Breast epithelium (tissue), 4 donors: Measurements from ENCODE around the gene NBDY. TPM values are rescaled to one million over a fixed set of nuclear protein-coding genes. Genes with fewer than 3 reads are reported as not detected.
A peak's percentile ranks its signal among the peaks of the same experiment; 100 is the strongest.

ENCODE experiments used
- DNase-seq, 2 donors: peaks; one replicate each; pipeline ENCODE4 v3.0.0-alpha.2; 2019; ENCODE audit warnings: low spot score in 2 of 2
- H3K27ac ChIP-seq, 2 donors: fragments of 200-600 bp; sonication (generic) in 1 of 2; one replicate each; pipeline ENCODE4 v1.5.1; 2016 to 2019; ENCODE audit warnings: mild to moderate bottlenecking in 1 of 2
- H3K27me3 ChIP-seq, 2 donors: fragments of 200-600 bp; sonication (generic) in 1 of 2; one replicate each; pipeline versions ENCODE4 v1.5.1 to v1.6.0; 2017 to 2019; ENCODE audit warnings: control low read depth in 1 of 2, mild to moderate bottlenecking in 1 of 2
- H3K36me3 ChIP-seq: fragments of 200-600 bp; one replicate; pipeline ENCODE4 v1.5.1; 2019
- H3K4me1 ChIP-seq, 2 donors: fragments of 200-600 bp; sonication (generic); one replicate each; pipeline ENCODE4 v1.5.1; 2016 to 2019; ENCODE audit warnings: control low read depth in 1 of 2
- H3K4me3 ChIP-seq, 3 donors: fragments of 200-600 bp; sonication (generic); 1 replicate in 2 of 3; 2 replicates in 1 of 3; pipeline ENCODE4 v1.5.1; 2016 to 2019; ENCODE audit warnings: mild to moderate bottlenecking in 3 of 3, moderate library complexity in 2 of 3
- H3K9me3 ChIP-seq, 2 donors: fragments of 200-600 bp; sonication (generic) in 1 of 2; one replicate each; pipeline ENCODE4 v1.5.1; 2016 to 2019; ENCODE audit warnings: control low read depth in 1 of 2
- CTCF ChIP-seq, 3 donors: fragments of 450-650 bp; IDR thresholded peaks; one replicate each; pipeline ENCODE4 v1.5.1; 2016 to 2017; ENCODE audit warnings: antibody characterized with exemption in 3 of 3, mild to moderate bottlenecking in 3 of 3, moderate library complexity in 3 of 3
- POLR2A ChIP-seq: fragments of 450-650 bp; IDR thresholded peaks from one replicate; pipeline ENCODE4 v1.6.1; 2016; ENCODE audit warnings: antibody characterized with exemption, mild to moderate bottlenecking, moderate library complexity
- POLR2AphosphoS5 ChIP-seq, 3 donors: sonication (generic); formaldehyde crosslinking; IDR thresholded peaks; one replicate each; pipeline ENCODE4 v1.6.1; 2017; ENCODE audit warnings: antibody characterized with exemption in 3 of 3
- intact Hi-C: fragments of 100-400 bp; cut with DNase I; formaldehyde crosslinking; loops from one replicate; pipeline ENCODE4 v1.15.1; 2023; ENCODE audit warnings: low total_unique reads
- total RNA-seq, 3 donors: library from RNA; depleted of rRNA; stranded (reverse); fragments of >200 nt; gene quantifications; one replicate each; pipeline ENCODE4 v1.1.0, GENCODE V29; 2016

NBDY gene
- total RNA-seq, 3 donors from 2014 or later: 6.6 to 15.7 (median 14.5) TPM

- no peaks in the 10 kb centered on the region for H3K9me3 ChIP-seq
- H3K27ac ChIP-seq: peak overlapping the region in 1 of 2 donors; percentile 77
- intact Hi-C loops: no loop called here
- no peaks in the 10 kb centered on the region for H3K4me1 ChIP-seq
- no peak overlapping the region for H3K4me3 ChIP-seq
- no peak for TF ChIP-seq POLR2AphosphoS5 (IDR thresholded peaks at IDR 0.05)
- no peak for TF ChIP-seq CTCF (IDR thresholded peaks at IDR 0.05)
- no peak for TF ChIP-seq POLR2A
- H3K36me3 ChIP-seq: no peaks in the 10 kb centered on the region
- no peak for DNase-seq
- no peaks in the 10 kb centered on the region for H3K27me3 ChIP-seq
These were observed 53.3 kb downstream of the NBDY start for GRCh38 chrX:56782352-56782751.

DNA sequence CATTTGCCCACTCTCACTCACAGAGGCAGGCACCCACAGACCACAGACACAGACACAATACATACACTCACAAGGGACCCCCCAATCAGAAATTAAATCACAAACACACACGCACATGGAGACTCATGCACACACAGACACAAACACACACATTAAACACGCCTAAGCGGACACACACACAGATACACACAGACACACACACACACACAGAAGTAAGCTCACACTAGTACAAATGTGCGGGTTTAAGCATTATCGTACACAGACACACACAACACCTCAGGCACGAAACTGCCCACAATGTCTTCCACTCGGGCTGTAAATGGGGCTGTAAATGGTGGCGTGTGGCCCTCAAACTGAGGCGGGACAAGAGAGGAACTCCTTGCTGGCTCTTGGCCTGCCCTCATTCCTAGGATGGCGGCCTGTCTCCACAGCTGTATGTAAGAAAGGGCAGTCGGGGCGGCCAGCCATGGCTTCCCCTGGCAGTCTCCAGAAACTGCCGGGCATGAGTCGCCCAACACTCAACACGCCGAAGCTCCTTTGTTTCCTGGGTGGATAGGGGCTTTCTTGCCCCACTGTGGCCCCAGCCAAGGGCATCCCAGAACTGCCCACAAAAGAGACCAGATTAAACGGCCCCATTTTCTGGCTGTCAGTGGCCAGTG lies 53.9 kb downstream of the NBDY start:
- Histone ChIP-seq H3K36me3 (no peaks in the 10 kb centered on the region), H3K27me3 (no peaks in the 10 kb centered on the region), H3K4me3 (peak overlapping the region in 2 of 3 donors; percentile 44 to 55), H3K4me1 (no peaks in the 10 kb centered on the region), H3K27ac (peak overlapping the region; percentile 77 to 78), H3K9me3 (no peaks in the 10 kb centered on the region)
- intact Hi-C loops: no loop called here
- TF ChIP-seq POLR2AphosphoS5 (IDR thresholded peaks at IDR 0.05) (no peak), CTCF (IDR thresholded peaks at IDR 0.05) (no peak)
- DNase-seq: no peak

DNA sequence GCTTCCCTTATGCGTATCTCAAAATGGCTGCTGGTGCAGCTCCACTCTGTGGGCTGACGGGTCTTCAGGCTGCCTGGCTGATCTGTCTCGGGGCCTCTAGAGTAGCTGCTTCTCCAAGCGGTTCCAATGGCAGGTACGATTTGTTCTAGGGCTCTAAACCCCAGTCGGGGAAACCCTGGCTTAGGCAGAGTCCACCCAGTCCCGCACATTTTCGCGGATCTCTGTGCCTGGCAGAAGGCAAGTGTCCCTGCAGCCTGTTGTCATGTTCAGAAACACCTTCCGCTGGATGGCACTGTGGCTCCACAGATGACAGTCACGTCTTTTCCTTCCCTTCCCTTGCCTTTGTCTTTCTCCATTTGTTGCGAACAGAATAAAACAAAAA lies 54.4 kb downstream of the NBDY start:
- peak in 1 of 3 donors; percentile 18 for TF ChIP-seq POLR2AphosphoS5 (IDR thresholded peaks at IDR 0.05)
- peak in 1 of 3 donors; percentile 60 for TF ChIP-seq CTCF (IDR thresholded peaks at IDR 0.05)
- TF ChIP-seq POLR2A: no peak
- Histone ChIP-seq H3K27me3 (no peaks in the 10 kb centered on the region), H3K4me1 (no peaks in the 10 kb centered on the region), H3K9me3 (no peaks in the 10 kb centered on the region), H3K27ac (peak overlapping the region; percentile 77 to 78), H3K4me3 (peak overlapping the region in 2 of 3 donors; percentile 44 to 55), H3K36me3 (no peaks in the 10 kb centered on the region)
- peak in 1 of 2 donors; percentile 78 for DNase-seq
- intact Hi-C loops: no loop called here

DNA sequence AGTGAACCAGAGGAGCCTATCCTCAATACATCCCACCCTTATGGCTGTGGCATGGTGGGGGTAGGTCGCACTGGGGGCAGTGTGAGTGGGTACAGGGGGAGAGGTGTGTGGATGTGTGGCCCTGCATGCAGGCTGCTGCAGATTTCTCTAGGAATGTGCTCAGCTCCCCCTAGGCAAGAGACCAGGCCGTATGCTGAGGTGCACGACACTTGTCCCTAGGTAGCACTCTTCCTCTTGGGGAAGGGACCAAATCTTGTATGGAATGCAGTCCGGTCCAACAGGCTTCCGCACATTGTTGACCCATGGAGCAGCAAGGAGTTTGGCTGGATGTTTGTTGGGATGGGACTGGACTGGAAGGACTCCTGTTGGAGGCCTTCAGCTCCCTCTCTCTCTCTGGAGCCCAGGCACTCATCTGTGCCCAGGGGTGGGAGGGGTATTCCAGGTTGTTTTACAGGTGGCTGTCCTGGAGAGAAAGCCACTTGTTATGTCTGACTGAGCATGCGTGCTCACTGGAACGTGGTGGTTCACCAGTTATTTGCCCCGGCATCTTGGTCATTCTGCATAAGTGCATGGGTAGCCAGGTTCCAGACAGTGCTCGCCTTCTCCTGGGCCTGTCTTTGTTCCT lies 55.1 kb downstream of the NBDY start:
- Histone ChIP-seq H3K4me1 (no peaks in the 10 kb centered on the region), H3K9me3 (no peaks in the 10 kb centered on the region), H3K27ac (no peak overlapping the region), H3K36me3 (no peaks in the 10 kb centered on the region), H3K27me3 (no peaks in the 10 kb centered on the region), H3K4me3 (peak overlapping the region in 1 of 3 donors; percentile 44)
- intact Hi-C loops: no loop called here
- DNase-seq: no peak
- TF ChIP-seq POLR2A (no peak), CTCF (IDR thresholded peaks at IDR 0.05) (no peak), POLR2AphosphoS5 (IDR thresholded peaks at IDR 0.05) (no peak)

GRCh38 chrX:56784666-56785065 lies 55.6 kb downstream of the NBDY start:
- peak in 1 of 2 donors; percentile 7 for DNase-seq
- intact Hi-C loops: no loop called here

More at GRCh38 chrX:56784666-56785065, 55.6 kb downstream of the NBDY start:
- Histone ChIP-seq H3K4me3 (no peak overlapping the region), H3K27ac (no peak overlapping the region), H3K27me3 (no peaks in the 10 kb centered on the region), H3K4me1 (no peaks in the 10 kb centered on the region), H3K9me3 (no peaks in the 10 kb centered on the region), H3K36me3 (no peaks in the 10 kb centered on the region)
- no peak for TF ChIP-seq CTCF (IDR thresholded peaks at IDR 0.05)
- no peak for TF ChIP-seq POLR2AphosphoS5 (IDR thresholded peaks at IDR 0.05)
- TF ChIP-seq POLR2A: no peak
